Activated T-cell treated with anti-CD3 and anti-CD28 coated beads, Interleukin-2, amount 50 U/mL, for 48 hours (primary cell): ENCODE data around the gene PIK3CD.

Experiments used
- DNase-seq, 2 experiments: peaks; one replicate each; pipeline ENCODE4 v3.0.0-alpha.2; 2020

The PIK3CD gene

GRCh38 chr1:9720785-9721605 is 69.5 kb downstream of the PIK3CD start:
- DNase-seq: no peak

GRCh38 chr1:9721606-9722377 is 70.3 kb downstream of the PIK3CD start:
- peak; percentile 86 to 88 for DNase-seq

DNA sequence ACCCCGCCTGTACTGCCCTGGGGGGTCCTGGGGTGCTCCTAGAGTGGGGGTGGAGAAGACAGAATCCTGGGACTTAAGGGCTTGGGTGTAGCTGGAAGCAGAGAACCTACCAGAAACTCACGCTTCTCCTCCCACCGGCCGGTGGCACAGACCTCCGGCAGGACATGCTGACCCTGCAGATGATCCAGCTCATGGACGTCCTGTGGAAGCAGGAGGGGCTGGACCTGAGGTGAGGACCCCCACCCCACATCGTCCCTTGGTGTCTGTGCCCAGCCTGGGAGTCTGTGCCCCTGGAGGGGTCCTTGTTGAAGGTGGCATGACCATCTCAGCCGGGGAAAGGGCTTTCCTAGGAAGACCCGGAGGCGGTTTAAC is 70.8 kb downstream of the PIK3CD start:
- no peak for DNase-seq

GRCh38 chr1:9723068-9723805 is 71.7 kb downstream of the PIK3CD start:
- no peak for DNase-seq

- DNase-seq: no peak
Observed at GRCh38 chr1:9723926-9724325, 72.4 kb downstream of the PIK3CD start.

DNA sequence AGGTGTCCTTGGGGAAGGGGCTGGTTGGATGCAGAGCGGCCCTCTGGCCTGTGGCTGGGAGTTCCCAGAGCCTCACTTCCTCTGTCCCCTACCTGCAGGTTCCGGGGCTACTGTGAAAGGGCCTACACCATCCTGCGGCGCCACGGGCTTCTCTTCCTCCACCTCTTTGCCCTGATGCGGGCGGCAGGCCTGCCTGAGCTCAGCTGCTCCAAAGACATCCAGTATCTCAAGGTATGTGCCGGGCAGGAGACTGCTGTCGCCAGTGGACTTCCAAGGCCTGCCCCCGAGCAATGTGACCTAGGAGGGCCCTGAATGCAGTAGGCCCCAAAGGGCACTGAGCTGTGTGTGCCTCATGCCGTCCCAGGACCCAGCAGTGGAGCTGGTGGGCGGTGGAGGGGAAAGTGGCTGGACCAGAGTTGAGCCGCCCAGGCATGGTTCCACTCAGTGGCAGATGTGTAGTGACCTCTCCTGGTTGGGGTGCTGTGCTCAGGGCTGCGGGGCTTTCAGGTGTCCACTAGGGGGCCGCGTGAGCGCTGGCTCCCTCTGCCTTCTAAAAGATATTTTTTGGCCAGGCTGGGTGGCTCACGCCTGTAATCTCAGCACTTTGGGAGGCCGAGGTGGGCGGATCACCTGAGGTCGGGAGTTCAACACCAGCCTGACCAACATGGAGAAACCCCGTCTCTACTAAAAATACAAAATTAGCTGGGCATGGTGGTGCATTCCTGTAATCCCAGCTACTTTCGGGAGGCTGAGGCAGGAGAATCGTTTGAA is 73.4 kb downstream of the PIK3CD start:
- DNase-seq: peak; percentile 78 to 83

GRCh38 chr1:9726406-9726805 is 74.9 kb downstream of the PIK3CD start:
- no peak for DNase-seq

DNA sequence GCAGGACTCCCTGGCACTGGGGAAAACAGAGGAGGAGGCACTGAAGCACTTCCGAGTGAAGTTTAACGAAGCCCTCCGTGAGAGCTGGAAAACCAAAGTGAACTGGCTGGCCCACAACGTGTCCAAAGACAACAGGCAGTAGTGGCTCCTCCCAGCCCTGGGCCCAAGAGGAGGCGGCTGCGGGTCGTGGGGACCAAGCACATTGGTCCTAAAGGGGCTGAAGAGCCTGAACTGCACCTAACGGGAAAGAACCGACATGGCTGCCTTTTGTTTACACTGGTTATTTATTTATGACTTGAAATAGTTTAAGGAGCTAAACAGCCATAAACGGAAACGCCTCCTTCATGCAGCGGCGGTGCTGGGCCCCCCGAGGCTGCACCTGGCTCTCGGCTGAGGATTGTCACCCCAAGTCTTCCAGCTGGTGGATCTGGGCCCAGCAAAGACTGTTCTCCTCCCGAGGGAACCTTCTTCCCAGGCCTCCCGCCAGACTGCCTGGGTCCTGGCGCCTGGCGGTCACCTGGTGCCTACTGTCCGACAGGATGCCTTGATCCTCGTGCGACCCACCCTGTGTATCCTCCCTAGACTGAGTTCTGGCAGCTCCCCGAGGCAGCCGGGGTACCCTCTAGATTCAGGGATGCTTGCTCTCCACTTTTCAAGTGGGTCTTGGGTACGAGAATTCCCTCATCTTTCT is 75.5 kb downstream of the PIK3CD start:
- no peak for DNase-seq

- peak; percentile 86 to 87 for DNase-seq
Observed at GRCh38 chr1:9728451-9729295, 77.1 kb downstream of the PIK3CD start.

DNA sequence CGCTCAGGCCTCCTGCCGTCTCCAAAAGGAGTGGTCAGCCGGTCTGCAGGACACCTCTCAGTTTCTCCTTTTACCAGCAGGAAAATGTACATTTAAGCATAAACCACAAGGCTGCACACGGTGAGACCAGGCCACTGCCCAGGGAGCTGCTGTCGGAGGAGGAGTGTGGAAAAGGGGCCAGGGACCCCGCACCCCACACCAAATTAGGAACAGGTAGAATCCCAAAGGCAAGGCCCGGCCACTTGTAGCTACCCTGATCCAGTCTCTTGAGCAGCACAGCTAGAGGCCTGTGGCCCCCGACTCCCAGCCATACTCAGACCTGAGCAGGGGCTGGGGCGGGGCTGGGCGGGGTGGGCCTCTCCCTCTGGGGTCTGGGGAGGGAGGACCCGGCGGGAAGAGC is 78.0 kb downstream of the PIK3CD start:
- DNase-seq: no peak

GRCh38 chr1:9730096-9730901 is 78.8 kb downstream of the PIK3CD start:
- DNase-seq: no peak

DNA sequence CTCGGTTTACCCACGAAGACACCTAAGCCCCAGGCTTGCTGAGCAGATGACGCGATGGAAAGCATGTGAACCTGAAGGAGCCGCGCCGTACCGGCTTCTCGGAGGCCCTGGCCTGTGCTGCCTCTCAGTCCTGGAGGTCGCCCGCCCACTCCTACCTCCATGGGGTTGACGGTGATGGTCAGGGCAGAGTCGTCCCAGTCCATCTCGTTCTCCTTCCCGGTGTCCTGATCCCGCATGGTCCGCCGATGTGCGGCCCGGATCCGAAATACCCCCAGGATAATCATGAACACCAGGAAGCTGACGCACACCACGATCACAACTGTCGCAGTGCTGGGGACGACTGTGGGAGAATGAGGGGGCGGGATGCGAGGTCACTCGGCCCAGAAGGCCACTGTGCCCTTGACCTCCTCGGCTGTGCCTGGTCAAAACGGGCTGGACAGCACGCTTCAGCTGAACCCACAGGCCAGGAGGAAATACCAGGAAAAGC is 79.6 kb downstream of the PIK3CD start:
- DNase-seq: no peak

DNA sequence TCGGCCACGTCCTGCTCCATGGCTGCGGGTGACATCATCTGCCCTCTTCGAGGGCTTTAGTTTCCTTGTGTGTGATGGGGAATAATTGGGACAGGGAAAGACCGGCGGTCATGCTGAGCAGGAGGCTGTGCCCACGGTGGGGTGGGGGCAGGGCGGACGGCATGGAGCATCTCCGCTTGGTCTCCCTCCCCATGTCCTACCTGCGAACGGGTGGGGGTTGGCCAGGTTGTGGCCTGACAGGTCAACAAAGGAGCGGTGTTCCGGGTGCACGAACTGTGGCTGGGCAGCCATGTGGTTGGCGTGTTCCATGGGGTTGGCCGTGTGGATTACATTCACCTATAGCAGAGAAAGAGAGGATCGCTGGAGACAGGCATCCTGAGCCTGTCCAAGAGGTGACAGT is 80.0 kb downstream of the PIK3CD start:
- no peak for DNase-seq

GRCh38 chr1:9732123-9732971 is 80.8 kb downstream of the PIK3CD start:
- peak in 1 of 2 experiments; percentile 30 for DNase-seq

DNA sequence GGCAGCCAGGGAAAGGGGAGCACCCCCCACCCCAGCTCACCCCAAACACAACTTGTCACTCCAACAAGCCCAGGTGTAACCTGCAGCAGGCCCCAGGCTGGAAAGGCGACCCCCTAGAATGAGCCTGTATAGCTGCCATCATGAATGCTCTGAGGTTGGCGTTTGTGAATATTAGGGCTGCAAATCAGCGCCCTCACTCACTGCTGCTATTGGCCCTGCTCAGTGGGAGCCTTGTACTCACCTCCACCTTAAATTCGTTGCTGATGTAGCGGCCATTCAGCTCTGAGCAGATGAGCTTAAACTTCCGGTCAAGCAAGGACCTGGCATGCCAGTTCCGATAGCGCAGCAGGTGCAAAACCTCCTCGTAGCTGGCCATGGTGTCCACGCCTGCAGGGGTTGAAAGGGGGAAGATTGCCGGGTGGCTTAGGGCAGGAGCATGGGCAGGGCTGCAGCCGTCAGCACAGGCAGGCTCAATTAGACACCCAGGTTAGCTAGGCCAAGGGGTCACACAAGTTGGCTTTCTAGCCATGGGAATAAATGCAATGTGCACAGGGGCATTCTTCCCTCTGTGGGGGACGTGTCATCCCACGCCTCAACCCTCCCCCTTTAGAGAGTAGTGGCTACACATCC is 81.7 kb downstream of the PIK3CD start:
- no peak for DNase-seq

GRCh38 chr1:9735800-9736199 is 84.3 kb downstream of the PIK3CD start:
- no peak for DNase-seq

DNA sequence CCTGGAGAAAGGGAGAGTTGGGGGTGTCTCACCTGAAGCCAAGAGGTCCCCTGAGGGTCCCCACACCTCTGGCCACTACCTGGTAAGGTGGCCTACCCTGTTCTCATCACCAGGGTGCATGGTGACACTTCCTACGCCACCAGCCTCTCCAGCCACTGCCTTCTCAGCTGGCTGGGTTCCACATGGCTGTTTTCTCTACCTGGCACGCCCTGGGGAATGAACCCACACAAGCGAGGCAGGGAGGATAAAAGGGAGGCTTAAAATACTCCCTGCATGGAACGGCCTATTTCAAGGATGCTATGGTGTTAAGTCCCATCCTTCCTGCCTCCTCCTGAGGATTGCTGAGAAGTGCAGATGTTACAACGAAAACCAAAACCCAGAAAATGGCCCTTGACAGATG is 84.7 kb downstream of the PIK3CD start:
- DNase-seq: no peak

DNA sequence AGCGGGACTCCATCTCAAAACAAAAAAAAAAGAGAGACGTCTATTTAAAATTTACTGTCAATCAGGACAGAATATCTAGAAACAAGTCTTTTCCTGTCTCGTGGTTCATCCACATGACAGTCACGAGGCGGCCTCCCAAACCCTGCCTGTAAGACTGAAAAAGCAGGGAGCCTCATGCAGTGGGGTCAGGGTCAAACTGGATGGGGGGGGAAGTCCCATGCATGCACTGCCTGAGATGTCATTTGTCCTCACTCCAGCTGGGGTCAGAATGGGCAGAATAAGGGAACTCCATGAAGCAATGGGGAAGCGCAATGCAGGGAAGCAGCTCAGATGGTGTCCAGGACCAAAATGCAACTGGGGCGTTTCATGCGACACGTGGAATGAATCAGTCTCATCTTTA is 85.5 kb downstream of the PIK3CD start:
- no peak for DNase-seq

DNA sequence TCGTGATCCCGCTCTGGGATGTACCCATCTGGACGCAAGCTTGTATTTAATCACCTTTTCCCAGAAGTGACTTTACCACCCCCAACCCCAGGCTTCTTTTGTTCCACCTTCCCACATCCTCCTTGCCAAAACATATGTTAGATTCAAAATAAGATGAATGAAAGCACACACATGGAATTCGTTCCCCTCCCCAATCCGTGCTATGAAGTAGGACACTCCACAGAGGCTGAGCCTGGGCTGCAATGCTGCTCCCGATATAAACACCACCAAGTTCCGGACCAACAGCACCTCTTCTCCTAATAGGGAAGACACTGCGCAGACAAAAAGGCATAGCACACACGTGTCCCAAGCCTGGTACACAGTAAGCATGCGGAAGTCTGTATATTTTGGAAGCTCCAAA is 86.1 kb downstream of the PIK3CD start:
- no peak for DNase-seq
